GM12875 (cell line): ENCODE data around the gene ZNF839.

Experiments used
- H3K4me3 ChIP-seq: one replicate; pipeline ENCODE4 v1.5.1; 2011; ENCODE audit warnings: low read depth, low read length, control low read depth
- CTCF ChIP-seq: IDR thresholded peaks from 2 replicates; pipeline ENCODE4 v1.5.1; 2011; ENCODE audit warnings: low read depth, mild to moderate bottlenecking, control low read depth, inconsistent platforms, low read length, moderate library complexity, borderline replicate concordance; ENCODE audit not compliant: insufficient read depth

ZNF839 gene

GRCh38 chr14:102279688-102280348, 39.7 kb upstream of the ZNF839 start:
- no peak overlapping the region for H3K4me3 ChIP-seq
- no peak for TF ChIP-seq CTCF

- TF ChIP-seq CTCF = no peak
- H3K4me3 ChIP-seq = no peak overlapping the region
Measured at GRCh38 chr14:102280376-102280962, 39.1 kb upstream of the ZNF839 start.

- H3K4me3 ChIP-seq = no peak overlapping the region
- TF ChIP-seq CTCF = no peak
Measured at GRCh38 chr14:102282751-102283465, 36.6 kb upstream of the ZNF839 start.

GRCh38 chr14:102283631-102284129, 35.9 kb upstream of the ZNF839 start:
- no peak overlapping the region for H3K4me3 ChIP-seq
- no peak for TF ChIP-seq CTCF

- peak; percentile 12; the same call in 1 of the 2 replicates for TF ChIP-seq CTCF
- H3K4me3 ChIP-seq = no peak overlapping the region
Measured at GRCh38 chr14:102285106-102285505, 34.4 kb upstream of the ZNF839 start.

GRCh38 chr14:102288139-102288538, 31.4 kb upstream of the ZNF839 start:
- no peak overlapping the region for H3K4me3 ChIP-seq
- no peak for TF ChIP-seq CTCF

- H3K4me3 ChIP-seq = no peak overlapping the region
- TF ChIP-seq CTCF = no peak
Measured at GRCh38 chr14:102292441-102292840, 27.1 kb upstream of the ZNF839 start.
